Prostate gland (tissue), 2 donors: Measurements from ENCODE around the gene CYP2A7.

Experiments
- CTCF ChIP-seq, 4 experiments: fragments of 200-600 bp in 2 of 4; fragments of 450-650 bp in 2 of 4; sonication (generic) in 2 of 4; IDR thresholded peaks; 1 replicate in 3 of 4; 2 replicates in 1 of 4; pipeline ENCODE4 v1.5.1; 2016 to 2019; ENCODE audit warnings: antibody characterized with exemption in 4 of 4, mild to moderate bottlenecking in 2 of 4, moderate library complexity in 2 of 4
- POLR2AphosphoS5 ChIP-seq: sonication (generic); formaldehyde crosslinking; IDR thresholded peaks from one replicate; pipeline ENCODE4 v1.6.1; 2017; ENCODE audit warnings: antibody characterized with exemption

GRCh38 chr19:40893112-40893511 is 11.1 kb upstream of the CYP2A7 start:
- no peak for TF ChIP-seq CTCF (IDR thresholded peaks at IDR 0.05)
- TF ChIP-seq POLR2AphosphoS5, result no peak
